ENCODE measurements around the gene AKNA.

AKNA gene

GRCh38 chr9:114427644-114428043 is 39.9 kb upstream of the AKNA start:
- Mint-ChIP-seq H3K27ac (no peak overlapping the region), H3K36me3 (ENCODE audit: low read depth) (no peaks in the 10 kb centered on the region), H3K27me3 (ENCODE audit: low read depth, poor library complexity) (peaks cover 10% of the 10 kb centered on the region), H3K4me1 (peaks cover 5% of the 10 kb centered on the region), H3K4me3 (no peak overlapping the region), H3K9me3 (no peaks in the 10 kb centered on the region)
- DNase-seq: no peak
- TF ChIP-seq, protein P1, sequence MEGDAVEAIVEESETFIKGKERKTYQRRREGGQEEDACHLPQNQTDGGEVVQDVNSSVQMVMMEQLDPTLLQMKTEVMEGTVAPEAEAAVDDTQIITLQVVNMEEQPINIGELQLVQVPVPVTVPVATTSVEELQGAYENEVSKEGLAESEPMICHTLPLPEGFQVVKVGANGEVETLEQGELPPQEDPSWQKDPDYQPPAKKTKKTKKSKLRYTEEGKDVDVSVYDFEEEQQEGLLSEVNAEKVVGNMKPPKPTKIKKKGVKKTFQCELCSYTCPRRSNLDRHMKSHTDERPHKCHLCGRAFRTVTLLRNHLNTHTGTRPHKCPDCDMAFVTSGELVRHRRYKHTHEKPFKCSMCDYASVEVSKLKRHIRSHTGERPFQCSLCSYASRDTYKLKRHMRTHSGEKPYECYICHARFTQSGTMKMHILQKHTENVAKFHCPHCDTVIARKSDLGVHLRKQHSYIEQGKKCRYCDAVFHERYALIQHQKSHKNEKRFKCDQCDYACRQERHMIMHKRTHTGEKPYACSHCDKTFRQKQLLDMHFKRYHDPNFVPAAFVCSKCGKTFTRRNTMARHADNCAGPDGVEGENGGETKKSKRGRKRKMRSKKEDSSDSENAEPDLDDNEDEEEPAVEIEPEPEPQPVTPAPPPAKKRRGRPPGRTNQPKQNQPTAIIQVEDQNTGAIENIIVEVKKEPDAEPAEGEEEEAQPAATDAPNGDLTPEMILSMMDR (IDR thresholded peaks at IDR 0.05): no peak

GRCh38 chr9:114426046-114426948 is 38.5 kb upstream of the AKNA start:
- no peaks in the 10 kb centered on the region for H3K9me3 Mint-ChIP-seq
- peaks cover 5% of the 10 kb centered on the region for H3K4me1 Mint-ChIP-seq

GRCh38 chr9:114425126-114425525 is 37.3 kb upstream of the AKNA start:
- Mint-ChIP-seq H3K4me1 (peaks cover 5% of the 10 kb centered on the region), H3K4me3 (no peak overlapping the region), H3K27ac (no peak overlapping the region), H3K9me3 (no peaks in the 10 kb centered on the region), H3K27me3 (ENCODE audit: low read depth, poor library complexity) (peaks cover 7% of the 10 kb centered on the region), H3K36me3 (ENCODE audit: low read depth) (no peaks in the 10 kb centered on the region)
- DNase-seq: no peak
- TF ChIP-seq, protein P1 (IDR thresholded peaks at IDR 0.05): no peak

More at GRCh38 chr9:114426046-114426948, 38.5 kb upstream of the AKNA start:
- TF ChIP-seq, protein P1 (IDR thresholded peaks at IDR 0.05): no peak
- no peak for DNase-seq
- no peaks in the 10 kb centered on the region for H3K36me3 Mint-ChIP-seq (ENCODE audit: low read depth)
- peaks cover 7% of the 10 kb centered on the region for H3K27me3 Mint-ChIP-seq (ENCODE audit: low read depth, poor library complexity)
- H3K4me3 Mint-ChIP-seq: no peak overlapping the region
- H3K27ac Mint-ChIP-seq: no peak overlapping the region

DNA sequence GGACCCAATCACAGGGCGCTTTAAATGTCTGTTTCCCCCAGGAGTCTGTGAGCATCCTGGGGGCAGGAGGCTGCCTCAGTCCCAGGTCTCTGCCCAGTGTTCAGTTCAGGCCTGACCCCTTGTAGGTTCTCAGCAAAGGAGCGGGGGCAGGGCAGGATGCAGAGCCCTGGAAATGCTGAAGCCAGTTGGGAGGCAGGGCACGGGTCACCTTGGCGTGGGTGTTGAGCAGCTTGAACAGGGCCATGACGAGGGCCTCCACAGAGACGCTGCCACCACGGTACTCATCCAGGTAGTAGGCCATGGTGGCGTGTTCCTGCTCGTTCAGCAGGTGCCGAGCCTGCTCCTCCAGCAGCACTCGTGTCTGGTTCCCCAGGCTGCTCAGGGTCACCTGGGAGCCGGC is 36.3 kb upstream of the AKNA start:
- peaks cover 2% of the 10 kb centered on the region for H3K27me3 Mint-ChIP-seq (ENCODE audit: low read depth, poor library complexity)
- no peaks in the 10 kb centered on the region for H3K36me3 Mint-ChIP-seq (ENCODE audit: low read depth)
- H3K4me3 Mint-ChIP-seq: no peak overlapping the region
- H3K27ac Mint-ChIP-seq: no peak overlapping the region
- H3K4me1 Mint-ChIP-seq: peaks cover 5% of the 10 kb centered on the region
- TF ChIP-seq, protein P1 (IDR thresholded peaks at IDR 0.05): no peak
- no peak for DNase-seq
- H3K9me3 Mint-ChIP-seq: no peaks in the 10 kb centered on the region

DNA sequence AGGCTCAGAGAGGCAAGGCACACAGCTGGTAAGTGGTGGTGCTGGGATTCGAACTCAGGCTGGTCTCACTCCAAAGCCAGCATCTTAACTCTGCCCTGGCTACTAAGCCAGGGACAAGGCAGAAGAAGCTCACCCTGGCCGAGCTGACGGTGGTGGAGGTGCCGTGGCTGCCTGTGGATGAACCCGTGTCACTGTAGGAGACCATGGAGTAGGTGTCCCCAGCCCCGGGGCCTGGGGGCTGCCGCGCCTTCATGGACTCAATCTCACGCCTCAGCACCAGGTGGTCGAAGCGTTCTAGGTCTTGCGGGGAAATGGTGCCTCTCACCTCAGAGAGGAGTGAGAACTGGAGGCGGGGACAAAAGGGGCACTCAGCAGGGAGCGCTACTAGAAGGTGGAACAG is 35.4 kb upstream of the AKNA start:
- Mint-ChIP-seq H3K4me3 (no peak overlapping the region), H3K36me3 (ENCODE audit: low read depth) (peaks cover 4% of the 10 kb centered on the region)

More for the DNA sequence above, 35.4 kb upstream of the AKNA start:
- TF ChIP-seq, protein P1 (IDR thresholded peaks at IDR 0.05): no peak
- DNase-seq: no peak
- no peak overlapping the region for H3K27ac Mint-ChIP-seq
- peaks cover 5% of the 10 kb centered on the region for H3K4me1 Mint-ChIP-seq
- no peaks in the 10 kb centered on the region for H3K9me3 Mint-ChIP-seq
- H3K27me3 Mint-ChIP-seq (ENCODE audit: low read depth, poor library complexity): peaks cover 2% of the 10 kb centered on the region

All from nephron progenitor cell (in vitro differentiated cells).